ENCODE measurements around the gene RAB11FIP4.

RAB11FIP4 gene

DNA sequence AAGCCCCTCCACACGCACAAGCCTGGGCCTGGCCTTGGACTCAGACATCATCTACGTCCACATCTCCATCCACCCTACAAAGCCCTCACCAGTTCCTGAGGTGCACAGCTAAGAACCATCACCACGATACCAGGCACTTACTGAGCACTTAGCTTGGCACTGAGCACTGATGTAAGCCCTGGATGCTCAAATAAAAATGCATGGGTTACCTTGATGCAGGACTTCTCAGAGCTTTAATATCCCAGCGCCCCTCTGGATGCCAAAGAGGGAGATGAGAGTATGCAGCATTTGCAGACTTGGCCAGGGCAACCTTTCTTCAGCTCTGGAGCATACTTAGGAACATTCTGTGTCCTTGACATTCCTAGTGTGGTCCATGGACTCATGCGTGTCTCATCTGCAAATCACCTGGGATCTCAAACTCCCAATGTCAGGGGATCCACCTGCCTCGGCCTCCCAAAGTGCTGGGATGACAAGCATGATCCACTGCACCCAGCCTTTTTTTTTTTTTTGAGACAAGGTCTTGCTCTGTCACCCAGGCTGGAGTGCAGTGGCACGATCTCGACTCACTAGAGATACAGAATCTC lies 69.8 kb downstream of the RAB11FIP4 start:
- no peak for DNase-seq

DNA sequence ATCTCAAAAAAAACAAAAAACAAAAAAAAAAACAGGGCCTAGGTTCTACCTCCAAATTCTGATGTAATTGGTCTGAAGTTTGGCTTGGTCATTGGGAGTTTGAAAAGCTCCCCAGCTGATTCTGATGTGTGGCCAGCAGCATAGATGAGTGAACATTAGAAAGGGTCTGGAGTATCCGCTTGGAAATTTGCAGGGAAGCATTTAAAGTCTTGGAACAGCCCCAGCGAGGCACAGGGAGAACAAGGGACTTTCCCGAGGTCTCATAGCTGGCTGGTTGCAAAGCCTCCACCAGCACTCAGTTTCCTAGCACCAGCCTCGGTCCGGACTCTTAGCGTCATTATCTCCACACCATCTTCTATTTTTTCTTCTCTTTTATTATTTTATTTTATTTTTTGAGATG lies 70.8 kb downstream of the RAB11FIP4 start:
- DNase-seq, result no peak

DNA sequence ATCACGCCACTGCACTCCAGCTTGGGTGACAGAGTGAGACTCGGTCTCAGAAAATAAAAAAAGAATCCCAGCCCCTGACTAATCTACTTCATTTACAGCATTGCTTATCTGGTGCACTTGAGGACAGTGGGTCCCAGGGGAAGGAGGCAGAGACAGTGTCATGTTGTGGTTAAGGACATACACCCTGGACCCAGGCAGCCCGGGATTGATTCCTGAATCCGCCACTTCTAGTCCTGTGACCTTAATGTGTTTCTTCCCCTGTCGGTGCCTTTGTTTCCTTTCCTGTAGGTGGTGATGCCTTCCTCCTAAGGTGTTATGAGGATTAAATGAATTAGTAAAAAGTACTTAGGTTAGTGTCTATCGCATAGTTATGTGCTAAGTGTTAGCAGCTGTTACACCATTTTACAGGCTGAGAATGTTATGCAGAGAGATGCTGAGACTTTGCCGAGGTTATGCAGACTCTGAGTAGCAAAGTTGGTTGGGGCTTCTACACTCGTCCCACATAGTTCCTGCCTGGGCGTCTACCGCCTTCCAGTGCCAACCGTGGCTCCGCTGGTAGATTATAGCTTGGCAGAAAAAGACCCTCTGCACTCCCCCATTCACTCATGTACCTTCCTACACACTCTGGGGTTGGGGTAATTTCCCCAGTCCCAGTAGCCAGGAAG lies 74.8 kb downstream of the RAB11FIP4 start:
- DNase-seq, result no peak

DNA sequence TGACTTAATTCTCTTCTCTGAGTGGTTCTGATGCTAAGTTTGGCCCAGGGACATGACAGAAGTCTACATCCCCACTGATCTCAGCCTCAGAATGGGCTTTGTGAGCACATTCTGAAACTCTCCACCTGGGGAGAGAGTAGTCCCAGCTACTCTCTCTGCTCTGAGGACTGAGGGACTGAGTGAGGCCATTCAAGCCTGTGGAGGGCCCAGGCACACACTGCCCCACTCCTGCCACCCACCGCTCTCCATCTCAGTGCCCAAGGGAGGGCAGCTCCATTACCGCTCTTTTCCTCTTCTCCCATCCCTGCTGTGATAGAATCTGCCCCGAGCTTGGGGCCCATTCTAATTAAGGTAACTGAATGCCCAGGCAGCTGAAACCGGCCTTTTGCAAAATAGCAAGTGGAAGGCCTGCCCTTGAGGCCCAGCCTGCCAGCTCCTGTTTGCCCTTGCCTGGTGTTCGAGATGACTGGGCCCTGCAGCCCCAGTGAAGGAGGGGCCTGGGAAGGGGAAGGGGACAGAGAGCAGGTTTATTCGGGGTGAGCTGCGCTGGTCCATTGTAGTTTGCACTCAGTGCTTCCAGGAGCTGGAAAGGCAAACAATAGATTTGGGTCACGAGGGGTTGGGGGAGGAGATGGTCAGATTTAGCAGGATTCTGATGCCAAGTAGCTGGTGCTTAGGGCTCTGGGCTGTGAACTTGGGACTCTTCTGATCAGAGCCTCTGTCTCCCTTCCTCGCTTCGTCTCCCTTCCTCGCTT lies 76.2 kb downstream of the RAB11FIP4 start:
- no peak for DNase-seq

DNA sequence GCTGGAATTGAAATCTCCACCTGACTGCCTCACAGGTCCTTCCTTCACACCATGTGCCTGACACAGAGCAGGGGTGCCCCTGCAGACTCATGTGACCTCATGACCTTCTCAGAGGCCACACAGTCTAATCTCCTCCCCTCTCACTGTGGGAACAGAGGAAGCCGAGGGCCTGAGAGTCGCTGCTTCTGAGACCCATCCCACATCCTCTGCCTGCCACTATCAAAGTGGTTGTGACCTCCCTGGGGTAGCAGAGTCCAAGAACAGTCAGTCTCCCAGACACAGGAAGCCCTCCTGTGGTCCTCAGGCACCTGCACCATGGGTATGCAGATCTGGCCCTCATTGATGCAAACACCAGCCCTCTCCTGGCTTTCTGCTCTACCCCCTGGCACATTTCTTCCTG lies 78.5 kb downstream of the RAB11FIP4 start:
- DNase-seq, result peak; percentile 8 to 10

DNA sequence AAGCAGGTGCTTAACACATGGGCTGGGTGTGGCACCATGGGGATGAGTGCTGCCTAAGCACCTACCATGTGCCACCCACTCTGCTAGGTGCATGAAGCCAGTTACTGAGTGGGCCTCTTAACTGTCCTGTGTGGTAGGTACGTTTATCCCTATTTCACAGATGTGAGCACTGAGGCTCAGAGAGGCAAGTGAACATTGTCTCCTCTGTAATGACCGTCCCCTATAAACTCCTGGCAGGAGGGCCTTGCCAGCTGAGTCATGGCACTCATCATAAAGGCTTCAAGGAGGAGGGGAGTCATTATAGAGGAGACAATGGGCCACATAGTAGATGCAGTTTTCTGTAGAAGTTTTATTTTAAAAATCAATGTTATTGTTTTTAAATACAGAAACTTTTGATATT lies 79.1 kb downstream of the RAB11FIP4 start:
- DNase-seq, result no peak

DNA sequence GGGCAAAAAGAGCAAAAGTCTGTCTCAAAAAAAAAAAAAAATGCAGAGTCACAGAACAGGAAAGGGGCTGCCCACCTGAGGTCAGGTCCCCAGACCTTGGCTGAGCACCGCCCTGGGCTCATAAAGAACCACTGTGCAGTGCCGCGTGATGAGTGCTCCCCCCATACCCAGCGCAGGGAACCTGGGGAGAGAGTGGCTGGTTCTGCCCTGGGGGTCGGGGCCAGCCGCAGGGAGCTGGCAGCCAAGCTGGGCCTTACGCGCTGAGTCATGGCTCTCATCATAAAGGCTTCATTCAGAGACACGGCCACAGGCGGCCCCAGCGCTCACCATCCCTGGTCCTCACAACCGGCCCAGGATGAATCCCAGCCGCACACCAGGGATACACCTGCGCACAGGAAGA lies 80.7 kb downstream of the RAB11FIP4 start:
- no peak for DNase-seq

DNA sequence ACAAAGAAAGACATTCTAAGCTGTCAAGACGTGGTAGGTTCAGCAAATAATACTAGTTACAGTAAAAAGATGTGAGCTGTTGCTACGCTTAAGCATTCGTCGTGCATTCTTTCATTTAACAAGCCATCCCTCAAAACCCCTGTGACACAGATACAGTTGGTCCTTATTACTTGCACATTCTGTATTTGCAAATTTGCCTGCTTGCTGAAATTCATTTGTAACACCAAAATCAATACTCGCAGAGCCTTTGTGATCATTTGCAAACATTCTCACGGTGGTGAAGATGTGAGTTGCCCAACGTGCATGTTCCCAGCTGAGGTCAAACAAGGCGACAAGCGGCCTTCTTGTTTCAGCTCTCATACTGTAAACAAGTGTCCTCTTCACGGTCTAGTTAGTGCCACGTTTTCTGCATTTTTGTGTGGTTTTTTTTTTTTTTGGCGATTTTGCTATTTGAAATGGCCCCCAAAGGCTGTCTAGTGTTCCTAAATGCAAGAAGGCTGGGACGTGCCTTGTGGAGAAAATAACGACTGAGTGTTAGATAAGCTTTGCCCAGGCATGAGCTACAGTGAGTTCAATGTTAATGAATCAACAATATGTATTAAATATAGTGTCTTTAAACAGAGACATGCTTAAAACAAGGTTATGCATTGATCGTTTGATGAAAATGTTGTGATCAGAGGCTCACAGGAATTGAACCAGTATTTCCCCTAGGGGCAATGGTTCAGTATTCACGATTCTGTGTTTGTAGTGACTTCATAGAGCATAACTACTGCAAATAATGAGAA lies 84.1 kb downstream of the RAB11FIP4 start:
- DNase-seq, result no peak

DNA sequence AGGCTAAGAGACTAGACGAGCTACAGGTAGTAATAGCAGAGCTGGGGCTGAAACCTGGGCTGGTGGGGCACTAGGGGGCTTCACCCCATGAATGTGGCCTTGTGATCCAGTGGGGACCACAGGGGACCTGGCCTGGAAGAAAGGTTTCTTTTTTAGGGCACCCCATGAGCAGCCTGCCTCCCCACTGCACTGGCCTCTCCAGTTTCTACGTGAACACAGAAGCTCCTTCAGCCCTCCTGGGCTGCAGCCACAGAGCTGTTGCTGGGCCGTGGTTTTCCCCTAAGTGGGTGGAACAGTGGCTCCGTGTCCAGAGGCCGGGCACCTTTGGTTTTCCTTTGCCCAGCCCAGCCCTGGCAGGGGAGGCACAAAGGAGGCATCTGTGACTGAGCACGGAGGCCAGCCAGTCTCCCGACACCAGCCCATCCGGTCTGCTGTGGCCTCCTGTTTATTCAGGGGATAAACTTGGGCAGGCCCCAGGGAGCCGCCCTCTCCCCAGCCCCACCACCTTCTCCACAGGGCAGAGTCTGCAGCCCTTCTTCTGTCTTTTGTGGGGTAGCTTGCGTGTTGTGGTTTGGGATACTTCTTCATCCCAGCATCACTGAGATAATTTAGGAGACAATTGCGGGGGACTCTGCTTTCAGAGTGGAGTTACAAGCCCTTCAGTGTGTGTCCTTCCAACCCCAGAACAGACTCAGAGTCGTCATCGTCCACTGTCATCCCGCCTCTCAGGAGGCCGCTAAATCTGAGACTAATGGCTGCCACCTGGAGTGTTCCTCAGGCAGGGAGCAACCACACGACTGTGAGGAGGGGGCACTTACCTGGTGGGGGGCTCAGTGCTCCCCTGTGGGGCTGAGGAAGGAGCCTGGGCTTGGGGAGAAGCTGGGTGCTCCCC lies 85.3 kb downstream of the RAB11FIP4 start:
- no peak for DNase-seq

DNA sequence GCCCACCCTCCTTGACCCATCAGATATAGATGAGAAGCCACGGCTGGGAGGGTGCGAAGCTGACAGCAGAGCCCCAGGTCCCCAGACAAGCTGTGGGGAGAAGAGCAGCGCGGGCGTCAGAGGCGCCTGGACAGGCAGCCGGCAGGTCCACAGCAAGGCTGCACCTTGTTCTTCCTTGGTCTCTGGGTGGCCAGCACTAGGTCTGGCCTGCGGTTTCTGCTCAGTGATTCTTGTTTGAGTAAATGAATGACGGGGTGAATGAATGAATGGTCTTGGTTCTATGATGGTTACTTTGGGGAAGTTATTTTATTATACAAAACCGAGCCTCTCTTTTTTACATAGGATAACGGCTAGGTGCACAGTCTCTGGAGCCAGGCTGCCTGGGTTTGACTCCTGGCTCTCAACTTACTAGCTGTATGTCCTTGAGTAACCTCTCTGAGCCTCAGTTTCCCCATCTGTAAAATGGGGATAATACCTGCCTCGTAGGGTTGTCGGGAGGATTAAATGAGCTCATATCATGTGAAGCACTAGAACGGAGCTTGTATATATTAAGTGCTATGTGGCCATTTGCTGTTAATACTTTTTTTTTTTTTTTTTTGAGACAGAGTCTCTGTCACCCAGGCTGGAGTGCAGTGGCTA lies 86.1 kb downstream of the RAB11FIP4 start:
- no peak for DNase-seq

DNA sequence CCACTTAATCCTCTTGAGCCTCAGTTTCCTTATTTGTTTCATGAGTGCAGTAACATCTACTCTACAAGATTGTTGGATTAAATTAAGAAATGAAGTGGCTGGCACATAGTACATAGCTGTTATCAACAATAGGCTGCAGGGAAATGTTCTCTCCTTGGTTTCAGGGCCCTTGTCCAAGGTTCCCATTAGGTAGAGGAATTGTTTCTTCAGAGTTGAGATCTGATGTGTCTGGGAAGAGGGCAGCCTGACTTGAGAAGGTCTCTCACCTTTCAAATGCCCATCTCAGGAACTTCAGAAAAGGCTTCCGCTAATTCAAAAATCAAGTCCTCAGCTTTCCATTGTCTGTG lies 87.6 kb downstream of the RAB11FIP4 start:
- DNase-seq, result no peak

DNA sequence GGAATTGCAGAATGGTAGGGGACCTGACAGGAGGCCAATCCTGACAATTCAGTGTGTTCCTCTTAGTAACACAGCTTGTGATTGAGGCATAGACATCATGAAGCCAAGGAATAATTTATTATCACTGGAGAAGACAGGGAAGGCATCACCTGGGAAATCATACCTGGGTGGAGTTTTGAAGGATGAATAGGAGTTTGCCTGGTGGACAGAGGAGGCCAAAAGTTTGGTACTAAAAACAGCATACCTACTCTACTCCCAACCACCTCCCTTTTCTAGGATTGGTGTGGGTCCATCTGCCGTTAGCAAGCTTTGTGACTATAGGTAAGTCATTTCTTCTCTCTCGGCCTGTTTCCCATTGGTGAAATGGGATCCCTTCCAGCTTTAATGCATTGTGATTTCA lies 88.0 kb downstream of the RAB11FIP4 start:
- no peak for DNase-seq

DNA sequence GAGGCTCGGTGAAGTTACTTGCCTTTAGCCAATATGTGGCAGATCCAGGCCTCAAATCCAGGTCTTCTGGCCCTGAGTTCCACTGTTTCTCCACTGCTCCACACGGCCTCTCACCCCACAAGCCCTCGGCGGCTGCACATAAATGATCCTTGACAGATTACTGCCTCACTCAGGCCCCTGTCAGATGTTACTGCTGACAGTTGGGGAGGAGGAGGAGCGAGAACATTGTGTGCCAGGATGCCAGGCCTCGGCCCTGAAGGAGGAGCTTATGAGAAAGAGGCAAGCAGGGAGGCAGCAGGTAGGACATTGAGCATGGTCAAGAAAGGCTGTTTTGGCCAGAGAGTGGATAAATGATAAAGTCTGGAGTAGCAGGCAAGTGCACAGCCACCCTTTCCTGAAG lies 88.6 kb downstream of the RAB11FIP4 start:
- no peak for DNase-seq

DNA sequence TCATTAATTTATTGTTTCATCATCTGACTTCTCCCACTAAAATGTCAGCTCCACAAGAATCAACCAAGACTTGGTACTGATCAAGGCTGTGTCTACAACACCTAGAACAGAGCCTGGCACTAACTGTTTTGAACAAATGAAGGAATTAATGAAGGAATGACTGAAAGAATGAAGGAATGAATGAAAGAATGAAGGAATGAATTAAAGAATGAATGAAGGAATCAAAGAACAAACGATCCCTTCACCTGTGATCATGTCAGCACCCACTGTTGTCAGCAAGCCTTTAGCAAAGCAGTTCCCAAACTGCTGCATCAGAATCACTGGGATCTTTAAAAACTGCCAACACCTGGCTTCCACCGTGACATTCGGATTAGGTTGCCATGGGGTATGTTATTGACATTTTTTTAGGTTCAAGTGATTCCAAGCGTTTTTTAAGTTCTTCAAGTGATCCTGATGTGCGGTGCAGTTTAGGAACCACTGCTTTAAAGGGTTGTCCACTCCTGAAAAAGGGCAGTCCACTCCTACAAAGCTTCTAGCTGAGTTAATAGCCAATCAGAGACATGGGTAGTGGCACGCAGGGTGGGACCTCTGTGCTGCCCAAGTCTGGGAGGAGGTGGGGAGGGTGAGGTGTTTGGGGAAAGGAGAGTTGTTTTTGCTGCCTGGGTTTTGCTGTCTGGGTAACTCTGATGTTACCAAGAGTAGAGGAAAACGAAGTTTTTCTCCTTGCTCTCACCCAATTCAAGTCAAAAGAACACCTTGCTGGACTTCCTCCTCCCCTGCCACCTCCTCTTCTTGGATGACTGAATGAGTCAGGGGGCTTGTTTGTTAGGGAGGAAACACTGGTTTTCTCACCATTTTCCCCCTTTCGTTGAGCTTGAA lies 89.7 kb downstream of the RAB11FIP4 start:
- DNase-seq, result no peak

DNA sequence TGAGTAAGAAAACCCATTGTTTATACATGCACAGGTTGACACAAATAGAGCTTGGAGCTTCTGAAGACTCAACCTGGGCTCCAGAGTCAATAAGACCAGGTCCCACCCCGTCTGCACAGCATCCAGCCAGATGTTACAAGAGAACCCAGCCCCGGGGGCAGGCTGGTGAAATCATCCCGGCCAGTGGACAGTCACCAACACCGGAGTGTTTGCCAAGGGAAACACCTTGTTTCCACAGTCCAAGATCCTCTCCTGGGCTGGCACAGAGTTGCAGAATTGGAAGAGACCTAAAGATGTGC lies 90.3 kb downstream of the RAB11FIP4 start:
- DNase-seq, result no peak

DNA sequence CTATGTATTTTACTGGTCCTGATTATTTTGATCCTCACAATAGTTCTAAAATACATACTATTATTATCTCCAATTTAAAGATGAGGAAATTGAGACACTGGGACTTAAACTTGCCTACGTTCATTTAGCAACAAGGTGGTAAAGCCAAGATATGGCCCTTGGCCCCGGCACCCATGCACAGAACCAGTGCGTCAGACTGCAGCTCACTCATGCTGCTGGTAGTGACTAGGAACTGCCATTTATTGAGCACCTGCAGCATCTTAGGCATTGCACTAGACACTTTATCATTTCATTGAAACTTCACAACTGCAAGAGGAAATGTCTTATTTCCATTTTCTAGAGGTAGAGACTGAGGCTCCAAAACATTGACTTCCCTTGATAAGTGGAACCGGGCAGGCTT lies 93.3 kb downstream of the RAB11FIP4 start:
- no peak for DNase-seq

DNA sequence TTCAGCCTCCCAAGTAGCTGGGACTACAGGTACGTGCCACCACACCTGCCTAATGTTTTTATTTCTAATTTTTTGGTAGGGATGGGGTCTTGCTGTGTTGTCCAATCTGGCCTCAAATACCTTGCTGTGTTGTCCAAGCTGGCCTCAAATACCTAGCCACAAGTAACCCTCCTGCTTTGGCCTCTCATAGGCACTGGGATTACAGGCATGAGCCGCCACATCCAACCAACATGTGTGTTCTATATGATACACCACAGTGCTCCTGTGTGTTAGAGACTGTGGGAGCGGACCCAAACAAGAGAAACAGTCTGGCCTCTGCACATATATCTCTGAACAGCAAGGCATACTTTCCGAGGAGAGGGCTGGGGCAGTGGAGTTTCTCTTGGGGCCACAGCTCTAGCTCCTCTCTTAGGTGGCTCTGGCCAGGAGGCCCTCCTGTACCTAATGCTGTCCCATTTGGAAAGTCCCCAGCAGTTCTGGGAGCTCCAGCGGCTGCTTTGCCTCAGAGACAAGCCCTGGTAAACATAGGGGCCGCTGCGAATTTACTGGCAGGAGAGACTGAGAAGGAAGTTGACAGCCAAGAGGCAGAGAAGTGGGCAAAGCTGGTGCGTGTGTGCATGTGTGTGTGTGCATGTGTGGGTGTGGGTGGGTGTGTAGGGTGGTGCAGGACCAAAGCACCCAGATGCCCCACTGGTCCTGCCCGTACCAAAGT lies 95.0 kb downstream of the RAB11FIP4 start:
- DNase-seq, result no peak

DNA sequence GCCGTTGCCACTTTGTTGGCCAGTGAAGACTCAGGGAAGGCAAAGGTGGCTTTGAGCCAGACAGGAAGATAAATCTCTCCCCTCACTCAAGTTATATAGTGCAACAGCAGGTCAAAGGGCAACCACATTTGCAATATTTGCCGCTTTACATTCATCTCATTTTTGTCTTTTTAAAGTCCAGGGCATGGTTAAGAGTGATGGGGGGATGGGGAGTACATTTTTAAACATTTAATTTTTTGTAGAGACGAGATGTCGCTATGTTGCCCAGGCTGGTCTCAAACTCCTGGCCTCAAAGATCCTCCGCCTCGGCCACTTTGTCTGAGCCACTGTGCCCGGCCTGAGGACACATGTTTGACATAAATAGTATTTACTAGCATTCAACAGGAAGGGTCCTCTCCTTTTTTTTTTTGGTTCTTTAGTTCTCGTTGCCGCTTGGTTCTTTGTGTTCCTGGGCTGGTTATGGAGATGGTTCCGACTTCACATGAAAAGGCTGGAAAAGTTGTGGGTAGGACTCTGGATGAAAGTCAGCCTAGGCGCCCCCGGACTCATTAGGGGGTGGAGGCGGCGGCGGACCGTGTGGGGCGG lies 95.7 kb downstream of the RAB11FIP4 start:
- no peak for DNase-seq

DNA sequence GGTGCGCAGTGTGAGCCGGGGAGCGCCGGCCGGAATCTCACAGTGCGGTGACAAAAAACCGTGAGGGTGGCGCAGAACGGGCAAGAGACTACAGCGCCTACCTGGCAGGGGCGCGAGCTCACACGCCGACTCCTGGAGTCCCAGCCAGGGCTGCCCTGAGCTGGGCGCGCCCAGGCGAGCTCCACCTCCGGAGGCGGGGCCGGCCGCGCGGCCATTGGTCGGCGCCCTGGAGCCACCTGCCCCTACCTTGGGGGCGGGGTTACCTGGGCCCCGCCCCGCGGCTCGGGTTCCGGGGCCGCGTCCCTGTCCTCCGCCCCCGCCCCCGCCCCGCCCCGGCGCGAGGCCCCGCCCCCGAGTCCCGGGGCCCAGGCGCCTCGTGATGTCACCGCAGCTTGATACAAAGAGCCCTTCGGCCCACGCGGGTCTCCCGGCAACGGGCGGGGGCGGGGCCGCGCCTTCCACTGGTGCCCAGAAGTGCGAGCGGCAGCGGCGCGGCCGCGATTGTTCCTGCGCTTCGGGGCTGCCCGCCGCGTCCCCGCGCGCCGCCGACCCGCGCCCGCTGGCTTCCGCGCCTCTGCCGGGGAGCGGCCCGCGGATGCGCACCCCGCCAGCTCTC lies 96.3 kb downstream of the RAB11FIP4 start:
- DNase-seq, result peak; percentile 90 to 92

Measured in activated CD4-positive, alpha-beta T cell treated with anti-CD3 and anti-CD28 coated beads, Interleukin-2, amount 50 U/mL, for 48 hours (primary cell).